Stimulated activated CD8-positive, alpha-beta memory T cell treated with anti-CD3 and anti-CD28 coated beads, Interleukin-12 subunit alpha, Interleukin-12 subunit beta, amount 100 ng/mL, for 24 hours (primary cell): Measurements from ENCODE around the gene SLC7A4.

Source experiments
- DNase-seq: peaks from one replicate; pipeline ENCODE4 v3.0.0-alpha.2; 2020; ENCODE audit errors: extremely low read depth

Gene SLC7A4

GRCh38 chr22:20998411-20999336, 33.7 kb downstream of the SLC7A4 start:
- DNase-seq = no peak

- no peak for DNase-seq
Measured at GRCh38 chr22:20997536-20998257, 34.7 kb downstream of the SLC7A4 start.

- DNase-seq = no peak
Measured at GRCh38 chr22:20996598-20997535, 35.5 kb downstream of the SLC7A4 start.

GRCh38 chr22:20996031-20996410, 36.3 kb downstream of the SLC7A4 start:
- no peak for DNase-seq

- DNase-seq = no peak
Measured at GRCh38 chr22:20995329-20996030, 36.9 kb downstream of the SLC7A4 start.

- DNase-seq = no peak
Measured at GRCh38 chr22:20994902-20995241, 37.5 kb downstream of the SLC7A4 start.

GRCh38 chr22:20994128-20994901, 38.0 kb downstream of the SLC7A4 start:
- no peak for DNase-seq

- DNase-seq = no peak
Measured at GRCh38 chr22:20993304-20994127, 38.8 kb downstream of the SLC7A4 start.

- DNase-seq = no peak
Measured at GRCh38 chr22:20992456-20993303, 39.7 kb downstream of the SLC7A4 start.

- no peak for DNase-seq
Measured at GRCh38 chr22:20992056-20992442, 40.3 kb downstream of the SLC7A4 start.

- no peak for DNase-seq
Measured at GRCh38 chr22:20991252-20992055, 40.9 kb downstream of the SLC7A4 start.

- DNase-seq = no peak
Measured at GRCh38 chr22:20990184-20991180, 41.9 kb downstream of the SLC7A4 start.

- DNase-seq = no peak
Measured at GRCh38 chr22:20989323-20990138, 42.8 kb downstream of the SLC7A4 start.

- DNase-seq = no peak
Measured at GRCh38 chr22:20988573-20989322, 43.6 kb downstream of the SLC7A4 start.

GRCh38 chr22:20987375-20987774, 45.0 kb downstream of the SLC7A4 start:
- no peak for DNase-seq
